Measurements from ENCODE around the gene FAM32A.

- TF ChIP-seq CTCF (conservative IDR thresholded peaks at IDR 0.05; ENCODE audit: low read depth, low read length): no peak
- TF ChIP-seq EZH2phosphoT487 (IDR thresholded peaks at IDR 0.05; ENCODE audit: borderline replicate concordance, low read length): no peak
These were observed 21.9 kb downstream of the FAM32A start for GRCh38 chr19:16207063-16207462.

All from PC-3 (cell line).